ENCODE results near the gene CYP4F22.
"Not testable (repeated sequence)": the region's sequence is repeated elsewhere in the genome, so short reads cannot be mapped to it uniquely, and the experiment has no call there.

The CYP4F22 gene

DNA sequence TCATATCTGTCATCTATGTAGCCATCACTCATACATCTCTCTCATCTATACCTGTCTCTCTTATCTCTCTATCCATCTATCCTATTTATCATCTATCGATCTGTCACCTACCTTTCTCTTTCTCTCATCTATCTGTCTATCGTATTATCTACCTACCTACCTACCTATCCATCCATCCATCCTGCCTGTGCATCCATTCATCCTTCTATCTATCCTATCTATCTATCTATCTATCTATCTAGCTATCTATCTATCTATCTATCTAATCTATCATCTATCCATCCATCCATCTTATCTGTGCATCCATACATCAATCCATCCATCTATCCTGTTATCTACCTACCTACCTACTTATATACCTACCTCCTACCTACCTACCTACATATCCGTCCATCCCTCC is 62.1 kb downstream of the CYP4F22 start:
- DNase-seq (ENCODE audit: low spot score) (no peak), FAIRE-seq (no peak)

DNA sequence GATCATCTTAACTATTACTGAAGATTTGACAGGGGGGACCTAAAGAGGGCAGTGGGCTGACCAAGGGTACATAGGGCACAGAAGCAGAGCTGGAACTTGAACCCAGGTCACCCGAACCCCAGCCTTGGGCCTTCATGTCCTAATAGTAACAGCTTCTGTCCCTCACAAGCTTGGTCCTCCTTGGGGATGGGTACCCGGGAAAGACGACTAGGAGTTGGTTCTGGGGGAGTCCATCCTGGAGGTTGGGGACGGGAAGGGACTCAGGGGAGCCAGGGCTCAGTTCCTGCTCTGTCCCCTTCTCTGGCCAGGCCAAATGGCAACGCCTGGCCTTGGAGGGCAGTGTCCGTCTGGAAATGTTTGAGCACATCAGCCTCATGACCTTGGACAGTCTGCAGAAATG is 67.1 kb downstream of the CYP4F22 start:
- no peak for FAIRE-seq
- no peak for DNase-seq (ENCODE audit: low spot score)

DNA sequence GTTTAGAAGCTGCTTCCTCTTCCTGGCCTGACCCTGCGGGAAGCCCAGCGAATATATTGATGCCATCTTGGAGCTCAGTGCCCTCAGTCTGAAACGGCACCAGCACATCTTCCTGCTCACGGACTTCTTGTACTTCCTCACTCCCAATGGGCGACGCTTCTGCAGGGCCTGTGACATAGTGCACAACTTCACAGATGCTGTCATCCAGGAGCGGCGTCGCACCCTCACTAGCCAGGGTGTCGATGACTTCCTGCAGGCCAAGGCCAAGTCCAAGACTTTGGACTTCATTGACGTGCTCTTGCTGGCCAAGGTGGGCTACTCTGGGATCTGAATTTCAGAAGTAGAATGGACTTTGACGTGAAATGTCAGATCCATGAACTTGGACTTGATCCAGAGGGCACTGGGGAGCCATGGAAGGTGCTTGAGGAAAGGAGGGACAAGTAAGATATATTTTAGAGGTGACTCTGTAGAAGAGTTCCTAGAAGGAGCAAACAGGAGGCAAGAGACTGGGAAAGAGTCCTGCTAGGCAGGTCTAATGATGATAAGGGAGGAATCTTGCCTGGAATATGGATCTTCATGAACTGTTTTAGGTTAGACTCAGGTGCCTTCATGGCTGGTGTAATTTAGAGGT is 68.3 kb downstream of the CYP4F22 start:
- no peak for FAIRE-seq
- no peak for DNase-seq (ENCODE audit: low spot score)

DNA sequence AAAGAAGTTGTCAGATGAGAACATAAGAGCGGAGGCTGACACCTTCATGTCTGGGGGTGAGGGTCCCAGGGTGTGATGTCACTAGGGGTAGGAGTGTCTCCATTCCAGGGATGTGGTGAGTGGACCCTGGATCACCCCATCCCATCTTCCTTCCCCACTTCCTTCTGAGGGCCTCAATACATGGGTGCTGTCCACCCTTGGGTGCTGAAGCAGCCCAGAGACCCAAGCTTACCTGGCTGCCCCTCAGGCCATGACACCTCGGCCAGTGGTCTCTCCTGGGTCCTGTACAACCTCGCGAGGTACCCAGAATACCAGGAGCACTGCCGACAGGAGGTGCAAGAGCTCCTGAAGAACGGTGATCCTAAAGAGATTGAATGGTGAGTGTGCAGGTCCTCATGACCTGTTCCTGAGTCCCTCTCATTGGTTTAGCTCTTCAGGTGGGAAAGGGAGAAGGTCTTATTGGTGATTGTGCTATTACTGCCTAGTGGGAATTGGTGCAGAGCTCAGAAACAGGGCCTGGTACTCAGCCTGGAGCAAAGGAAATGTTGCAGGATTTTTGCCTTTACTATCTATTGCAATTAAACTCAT is 69.0 kb downstream of the CYP4F22 start:
- no peak for FAIRE-seq
- no peak for DNase-seq (ENCODE audit: low spot score)

DNA sequence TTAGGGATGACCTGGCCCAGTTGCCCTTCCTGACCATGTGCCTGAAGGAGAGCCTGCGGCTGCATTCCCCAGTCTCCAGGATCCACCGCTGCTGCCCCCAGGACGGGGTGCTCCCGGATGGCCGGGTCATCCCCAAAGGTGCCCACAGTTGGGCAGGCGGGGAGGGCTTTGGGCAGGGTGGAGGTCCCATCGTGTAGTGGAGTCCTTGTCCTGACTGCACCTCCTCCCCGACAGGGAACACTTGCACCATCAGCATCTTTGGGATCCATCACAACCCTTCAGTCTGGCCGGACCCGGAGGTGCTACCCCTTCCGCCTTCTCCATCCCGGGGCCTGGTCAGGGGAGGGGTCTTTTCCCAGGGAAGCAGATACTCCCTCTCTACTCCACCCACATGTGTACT is 75.0 kb downstream of the CYP4F22 start:
- FAIRE-seq (no peak), DNase-seq (ENCODE audit: low spot score) (no peak)

DNA sequence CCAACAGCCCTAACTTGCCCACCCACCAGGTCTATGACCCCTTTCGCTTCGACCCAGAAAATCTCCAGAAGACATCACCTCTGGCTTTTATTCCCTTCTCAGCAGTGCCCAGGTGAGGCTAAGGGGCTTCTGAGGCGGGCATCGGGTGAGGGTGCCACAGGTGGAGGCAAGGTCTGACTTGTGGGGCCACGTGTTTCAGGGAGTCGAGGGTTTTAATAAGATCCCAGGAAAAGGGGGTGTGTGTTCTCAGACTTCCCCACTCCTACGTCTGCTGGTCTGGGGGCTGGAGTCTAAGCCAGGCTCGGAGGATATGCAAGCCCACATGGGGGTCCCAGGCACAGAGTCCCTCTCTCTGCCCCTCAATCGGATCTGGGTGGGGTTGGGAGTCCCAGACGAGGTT is 75.8 kb downstream of the CYP4F22 start:
- DNase-seq (ENCODE audit: low spot score), result no peak
- no peak for FAIRE-seq

DNA sequence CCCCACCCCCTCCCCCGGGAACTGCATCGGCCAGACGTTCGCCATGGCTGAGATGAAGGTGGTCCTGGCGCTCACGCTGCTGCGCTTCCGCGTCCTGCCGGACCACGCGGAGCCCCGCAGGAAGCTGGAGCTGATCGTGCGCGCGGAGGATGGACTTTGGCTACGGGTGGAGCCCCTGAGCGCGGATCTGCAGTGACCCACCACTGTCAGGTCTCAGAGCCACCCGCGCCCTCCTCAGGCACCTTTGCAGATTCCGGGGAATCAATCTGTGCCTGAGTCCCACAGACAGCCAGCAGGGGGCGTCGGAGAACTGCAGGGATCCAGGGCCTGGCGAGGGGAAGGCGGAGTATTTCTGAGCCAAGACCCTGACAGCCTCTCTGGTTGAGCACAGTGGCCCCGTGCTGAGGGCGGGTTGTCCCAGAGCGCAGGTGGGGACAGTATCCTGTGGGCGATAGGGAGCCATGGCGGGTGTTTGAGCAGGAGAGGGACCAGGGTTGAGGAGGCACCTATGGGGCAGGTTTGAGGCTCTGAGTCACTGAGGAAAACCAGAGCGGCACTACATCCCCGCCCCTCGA is 76.3 kb downstream of the CYP4F22 start:
- FAIRE-seq, result no peak
- peak; percentile 24 for DNase-seq (ENCODE audit: low spot score)

DNA sequence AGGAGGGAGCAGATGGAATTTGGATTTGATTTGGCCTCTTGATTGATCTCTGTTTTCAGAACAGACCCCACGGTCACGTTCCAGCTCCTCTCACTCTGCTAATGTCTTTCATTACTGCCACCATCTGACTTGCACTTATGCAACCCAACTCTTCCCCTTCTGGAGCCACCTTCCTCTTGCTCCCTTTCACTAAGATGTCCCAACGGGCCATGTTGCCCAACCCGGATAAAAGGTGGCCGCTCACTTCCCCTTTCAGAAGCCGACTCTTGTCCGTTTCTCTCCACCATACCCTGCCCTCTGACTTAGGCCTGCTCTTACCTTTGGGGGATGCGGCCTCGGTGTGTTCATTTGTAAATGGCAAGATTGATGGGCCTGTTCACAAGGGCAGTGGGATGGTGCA is 79.3 kb downstream of the CYP4F22 start:
- DNase-seq (ENCODE audit: low spot score) (no peak), FAIRE-seq (no peak)

DNA sequence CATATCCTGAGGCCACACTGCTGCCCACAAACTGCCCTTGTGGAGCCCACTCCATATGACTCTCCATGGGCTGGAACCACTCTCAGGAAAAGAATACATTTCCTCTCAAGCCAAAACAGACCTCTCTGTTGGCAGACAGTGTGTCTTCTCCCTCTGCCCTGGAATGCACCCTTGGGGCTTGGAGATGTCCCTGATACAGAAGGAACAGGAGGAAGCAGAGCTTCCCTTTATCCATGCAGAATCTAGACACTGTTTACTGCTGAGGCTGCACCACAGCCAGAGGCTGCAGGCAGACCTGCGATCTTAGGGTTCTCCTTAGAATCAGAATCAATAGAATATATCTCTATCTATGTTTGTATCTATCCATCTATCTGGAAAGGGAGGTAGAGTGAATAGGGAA is 79.9 kb downstream of the CYP4F22 start:
- DNase-seq (ENCODE audit: low spot score) (no peak), FAIRE-seq (no peak)

DNA sequence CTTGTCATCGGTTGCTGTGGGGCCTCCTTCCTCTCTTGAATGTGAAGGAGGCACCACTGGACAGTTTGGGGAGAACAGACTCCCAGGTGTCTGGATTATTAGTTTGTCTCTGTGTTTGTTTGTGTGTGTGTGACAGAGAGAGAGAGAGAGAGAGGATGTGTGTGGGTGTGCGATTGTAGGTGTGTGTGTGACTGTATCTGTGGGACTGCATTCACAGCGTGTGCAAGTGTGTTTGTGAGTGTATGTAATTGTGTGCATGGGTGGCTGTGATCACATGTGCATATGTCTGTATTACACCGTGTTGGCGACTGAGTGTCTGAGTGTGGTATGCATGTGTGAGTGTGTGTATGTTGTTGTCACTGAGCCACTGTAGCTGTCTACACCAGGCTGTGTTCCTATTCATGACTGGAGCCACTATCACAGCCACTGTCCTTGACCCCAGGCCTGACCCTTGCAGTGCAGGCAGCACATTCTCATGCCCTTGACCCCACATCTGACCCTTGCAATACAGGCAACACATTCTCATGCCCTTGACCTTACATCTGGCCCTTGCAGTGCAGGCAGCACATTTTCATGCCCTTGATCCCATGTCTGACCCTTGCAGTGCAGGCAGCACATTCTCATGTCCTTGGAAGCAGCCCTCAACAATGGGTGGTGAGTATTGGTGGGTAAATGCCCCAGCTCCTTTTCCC is 81.6 kb downstream of the CYP4F22 start:
- FAIRE-seq, result no peak
- DNase-seq (ENCODE audit: low spot score), result no peak

DNA sequence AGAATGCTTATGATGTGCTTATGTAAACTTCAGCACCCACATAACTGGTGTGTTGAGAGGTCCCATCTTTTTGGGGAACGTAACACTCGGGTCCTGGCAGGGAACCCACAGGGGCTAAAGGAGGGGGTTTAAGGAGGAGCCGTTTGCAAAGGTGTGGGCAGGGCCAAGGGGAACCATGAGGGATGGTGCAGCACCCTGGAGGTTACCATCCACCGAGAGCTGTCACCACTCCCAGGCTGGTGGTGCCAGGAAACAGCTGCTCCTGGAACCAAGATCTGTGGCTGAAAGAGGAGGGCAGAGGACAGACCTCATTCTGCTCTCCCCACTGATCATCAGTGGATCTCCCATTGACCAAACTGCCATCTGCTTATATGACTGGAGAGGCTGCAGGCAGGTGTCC is 83.5 kb downstream of the CYP4F22 start:
- DNase-seq (ENCODE audit: low spot score) (no peak), FAIRE-seq (no peak)

DNA sequence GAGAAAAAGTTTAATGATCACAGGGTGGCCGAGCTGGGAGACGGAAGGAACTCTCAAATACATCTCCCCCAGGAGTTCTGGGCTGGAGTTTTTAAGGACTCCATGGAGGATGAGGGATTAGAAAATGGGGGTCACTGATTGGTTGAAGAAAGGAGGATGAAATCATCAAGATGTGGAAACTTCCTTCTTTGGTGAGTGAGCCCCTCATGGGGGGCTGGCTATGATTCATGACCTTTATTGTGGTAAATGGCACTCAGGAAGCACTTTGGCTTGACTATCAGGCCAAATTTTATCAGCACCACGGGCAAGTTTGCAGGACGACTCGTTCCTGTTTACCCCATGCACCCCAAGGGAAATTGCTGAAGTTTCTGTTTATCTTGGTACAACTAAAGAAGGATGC is 84.2 kb downstream of the CYP4F22 start:
- DNase-seq (ENCODE audit: low spot score); FAIRE-seq: not testable (repeated sequence)

DNA sequence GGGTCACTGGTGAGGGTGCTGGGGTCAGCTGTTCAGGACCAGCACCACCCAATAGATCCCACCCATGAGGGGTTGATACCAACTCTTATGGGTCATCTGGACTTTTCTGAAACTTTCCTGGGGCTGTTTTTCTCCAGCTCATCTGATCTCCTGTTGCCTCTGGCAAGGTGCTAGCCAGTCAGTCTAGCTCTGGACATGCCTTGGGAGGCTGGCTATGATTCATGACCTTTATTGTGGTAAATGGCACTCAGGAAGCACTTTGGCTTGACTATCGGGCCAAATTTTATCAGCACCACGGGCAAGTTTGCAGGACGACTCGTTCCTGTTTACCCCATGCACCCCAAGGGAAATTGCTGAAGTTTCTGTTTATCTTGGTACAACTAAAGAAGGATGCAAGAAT is 85.4 kb downstream of the CYP4F22 start:
- FAIRE-seq; DNase-seq (ENCODE audit: low spot score): not testable (repeated sequence)

DNA sequence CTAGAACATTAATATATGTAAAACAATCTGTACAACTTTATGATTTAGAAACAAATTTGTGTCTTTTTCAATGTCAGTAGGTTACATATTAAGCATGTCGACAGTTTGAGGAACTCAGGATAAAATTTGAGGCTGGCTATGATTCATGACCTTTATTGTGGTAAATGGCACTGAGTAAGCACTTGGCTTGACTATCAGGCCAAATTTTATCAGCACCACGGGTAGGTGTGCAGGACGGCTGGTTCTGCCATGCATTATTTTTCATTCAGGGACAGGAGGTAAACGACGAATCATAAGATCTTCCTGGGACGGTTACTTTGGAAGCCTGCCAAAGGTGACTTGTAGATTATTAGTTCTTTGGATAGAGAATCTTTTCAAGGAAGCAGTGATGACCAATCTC is 86.7 kb downstream of the CYP4F22 start:
- peak; percentile 4 for FAIRE-seq
- DNase-seq (ENCODE audit: low spot score), result peak; percentile 37
